Uterine smooth muscle cell (primary cell): ENCODE measurements around the gene PIK3C2G. TPM values are rescaled to one million over a fixed set of nuclear protein-coding genes. Genes with fewer than 3 reads are reported as not detected.

Source experiments
- total RNA-seq: library from RNA; depleted of rRNA; stranded (reverse); fragments of >200 nt; gene quantifications from 2 replicates; pipeline ENCODE4 v1.2.3, GENCODE V29; 2014

PIK3C2G gene, protein sequence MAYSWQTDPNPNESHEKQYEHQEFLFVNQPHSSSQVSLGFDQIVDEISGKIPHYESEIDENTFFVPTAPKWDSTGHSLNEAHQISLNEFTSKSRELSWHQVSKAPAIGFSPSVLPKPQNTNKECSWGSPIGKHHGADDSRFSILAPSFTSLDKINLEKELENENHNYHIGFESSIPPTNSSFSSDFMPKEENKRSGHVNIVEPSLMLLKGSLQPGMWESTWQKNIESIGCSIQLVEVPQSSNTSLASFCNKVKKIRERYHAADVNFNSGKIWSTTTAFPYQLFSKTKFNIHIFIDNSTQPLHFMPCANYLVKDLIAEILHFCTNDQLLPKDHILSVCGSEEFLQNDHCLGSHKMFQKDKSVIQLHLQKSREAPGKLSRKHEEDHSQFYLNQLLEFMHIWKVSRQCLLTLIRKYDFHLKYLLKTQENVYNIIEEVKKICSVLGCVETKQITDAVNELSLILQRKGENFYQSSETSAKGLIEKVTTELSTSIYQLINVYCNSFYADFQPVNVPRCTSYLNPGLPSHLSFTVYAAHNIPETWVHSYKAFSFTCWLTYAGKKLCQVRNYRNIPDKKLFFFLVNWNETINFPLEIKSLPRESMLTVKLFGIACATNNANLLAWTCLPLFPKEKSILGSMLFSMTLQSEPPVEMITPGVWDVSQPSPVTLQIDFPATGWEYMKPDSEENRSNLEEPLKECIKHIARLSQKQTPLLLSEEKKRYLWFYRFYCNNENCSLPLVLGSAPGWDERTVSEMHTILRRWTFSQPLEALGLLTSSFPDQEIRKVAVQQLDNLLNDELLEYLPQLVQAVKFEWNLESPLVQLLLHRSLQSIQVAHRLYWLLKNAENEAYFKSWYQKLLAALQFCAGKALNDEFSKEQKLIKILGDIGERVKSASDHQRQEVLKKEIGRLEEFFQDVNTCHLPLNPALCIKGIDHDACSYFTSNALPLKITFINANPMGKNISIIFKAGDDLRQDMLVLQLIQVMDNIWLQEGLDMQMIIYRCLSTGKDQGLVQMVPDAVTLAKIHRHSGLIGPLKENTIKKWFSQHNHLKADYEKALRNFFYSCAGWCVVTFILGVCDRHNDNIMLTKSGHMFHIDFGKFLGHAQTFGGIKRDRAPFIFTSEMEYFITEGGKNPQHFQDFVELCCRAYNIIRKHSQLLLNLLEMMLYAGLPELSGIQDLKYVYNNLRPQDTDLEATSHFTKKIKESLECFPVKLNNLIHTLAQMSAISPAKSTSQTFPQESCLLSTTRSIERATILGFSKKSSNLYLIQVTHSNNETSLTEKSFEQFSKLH (N-terminal part only)
- not detected in 2 replicates for total RNA-seq

DNA sequence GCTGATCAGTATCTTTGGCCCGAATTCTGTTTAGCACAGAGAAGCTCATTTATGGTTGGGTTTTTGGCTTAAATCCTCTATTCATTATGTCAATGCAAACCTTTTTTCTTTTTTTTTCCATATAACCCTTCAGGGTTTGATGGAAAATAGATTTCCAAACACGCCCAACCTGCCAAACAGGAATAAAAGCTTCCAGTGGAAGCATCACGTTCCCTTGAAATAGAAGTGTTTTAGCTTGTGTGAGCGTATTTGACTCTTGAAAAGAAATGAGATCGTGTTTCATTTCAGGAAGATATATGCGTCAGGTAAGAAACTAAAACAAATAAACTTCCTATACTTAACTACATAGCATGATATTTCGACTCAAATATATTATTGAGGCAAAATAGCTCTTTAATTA, at the start of gene PIK3C2G:
PIK3C2G (plus strand) TSS at position 246 of the 400 bp plus-strand sequence. CDS start 20,564 bp downstream, outside the sequence.

Other genes starting within 250 kb of the PIK3C2G start
- not detected in 2 replicates for gene RERGL, start 171.3 kb upstream of the PIK3C2G start, total RNA-seq